H1 (cell line): Measurements from ENCODE around the gene CSRNP3. TPM values are rescaled to one million over a fixed set of nuclear protein-coding genes. Genes with fewer than 3 reads are reported as not detected.

Source experiments
- EZH2 ChIP-seq: fragments of 200-600 bp; sonication (generic); IDR thresholded peaks from 2 replicates; pipeline ENCODE4 v1.7.1; 2012; ENCODE audit warnings: low read depth, mild to moderate bottlenecking, moderate library complexity, low read length, inconsistent platforms; ENCODE audit not compliant: severe bottlenecking
- NRF1 ChIP-seq: IDR thresholded peaks from 2 replicates; pipeline ENCODE4 v1.6.1; 2011; ENCODE audit warnings: mild to moderate bottlenecking, low read depth, low read length, improper control_type of control experiment
- SRF ChIP-seq: IDR thresholded peaks from 2 replicates; pipeline ENCODE4 v1.6.1; 2011; ENCODE audit warnings: mild to moderate bottlenecking, low read depth, low read length, moderate library complexity
- polyA plus RNA-seq, 7 experiments: library from polyadenylated mRNA; depleted of rRNA in 3 of 7; stranded (reverse) in 5 of 7; unstranded in 2 of 7; fragments of >200 nt in 5 of 7; fragments of 200-250 nt in 2 of 7; gene quantifications; 1 replicate in 5 of 7; 2 replicates in 1 of 7; 4 replicates in 1 of 7; pipeline versions ENCODE4 v1.2.1 to v1.2.3, GENCODE V29; 2011 to 2013; ENCODE audit warnings: missing spikeins in 2 of 7, mixed read lengths in 2 of 7
- total RNA-seq: library from RNA; stranded (reverse); fragmentation: NEBNext Ultra II Directional; extraction: Animal tissue kit (Norgen Biotek cat#: 25700); gene quantifications from 2 replicates; pipeline ENCODE4 v1.2.1, GENCODE V29; 2021
- TF ChIP-seq, protein P1 (sequence below): fragments of 300-600 bp; sonication (generic); IDR thresholded peaks from 2 replicates; pipeline ENCODE4 v1.7.1; 2012; ENCODE audit warnings: low read length, moderate library complexity, mild to moderate bottlenecking, inconsistent platforms; ENCODE audit not compliant: insufficient replicate concordance

CSRNP3 gene
- total and polyA plus RNA-seq, 2 of the 8 experiments (the other 6 are each of a cell fraction or from before 2014, with no cell fraction given): 1.3 to 6.5 TPM

DNA sequence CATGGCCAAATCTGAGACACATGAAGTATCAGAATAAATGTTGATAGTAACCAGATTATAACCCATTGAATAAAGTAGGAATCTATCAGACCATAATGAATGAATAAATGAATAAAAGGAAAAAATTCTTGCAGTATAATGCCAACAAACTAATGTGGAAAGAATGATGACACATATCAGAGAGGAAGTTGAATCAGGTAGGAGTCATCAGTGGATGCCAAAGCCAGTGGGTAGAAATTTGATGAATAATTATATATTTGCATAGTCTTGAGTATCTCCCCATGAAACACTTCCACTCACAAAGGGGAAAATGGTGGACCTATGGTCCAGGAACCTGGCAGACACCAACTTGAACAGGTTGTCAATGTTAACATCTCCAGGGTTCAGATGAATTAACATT, 255.9 kb downstream of the CSRNP3 start (continued):
- TF ChIP-seq, protein P1, sequence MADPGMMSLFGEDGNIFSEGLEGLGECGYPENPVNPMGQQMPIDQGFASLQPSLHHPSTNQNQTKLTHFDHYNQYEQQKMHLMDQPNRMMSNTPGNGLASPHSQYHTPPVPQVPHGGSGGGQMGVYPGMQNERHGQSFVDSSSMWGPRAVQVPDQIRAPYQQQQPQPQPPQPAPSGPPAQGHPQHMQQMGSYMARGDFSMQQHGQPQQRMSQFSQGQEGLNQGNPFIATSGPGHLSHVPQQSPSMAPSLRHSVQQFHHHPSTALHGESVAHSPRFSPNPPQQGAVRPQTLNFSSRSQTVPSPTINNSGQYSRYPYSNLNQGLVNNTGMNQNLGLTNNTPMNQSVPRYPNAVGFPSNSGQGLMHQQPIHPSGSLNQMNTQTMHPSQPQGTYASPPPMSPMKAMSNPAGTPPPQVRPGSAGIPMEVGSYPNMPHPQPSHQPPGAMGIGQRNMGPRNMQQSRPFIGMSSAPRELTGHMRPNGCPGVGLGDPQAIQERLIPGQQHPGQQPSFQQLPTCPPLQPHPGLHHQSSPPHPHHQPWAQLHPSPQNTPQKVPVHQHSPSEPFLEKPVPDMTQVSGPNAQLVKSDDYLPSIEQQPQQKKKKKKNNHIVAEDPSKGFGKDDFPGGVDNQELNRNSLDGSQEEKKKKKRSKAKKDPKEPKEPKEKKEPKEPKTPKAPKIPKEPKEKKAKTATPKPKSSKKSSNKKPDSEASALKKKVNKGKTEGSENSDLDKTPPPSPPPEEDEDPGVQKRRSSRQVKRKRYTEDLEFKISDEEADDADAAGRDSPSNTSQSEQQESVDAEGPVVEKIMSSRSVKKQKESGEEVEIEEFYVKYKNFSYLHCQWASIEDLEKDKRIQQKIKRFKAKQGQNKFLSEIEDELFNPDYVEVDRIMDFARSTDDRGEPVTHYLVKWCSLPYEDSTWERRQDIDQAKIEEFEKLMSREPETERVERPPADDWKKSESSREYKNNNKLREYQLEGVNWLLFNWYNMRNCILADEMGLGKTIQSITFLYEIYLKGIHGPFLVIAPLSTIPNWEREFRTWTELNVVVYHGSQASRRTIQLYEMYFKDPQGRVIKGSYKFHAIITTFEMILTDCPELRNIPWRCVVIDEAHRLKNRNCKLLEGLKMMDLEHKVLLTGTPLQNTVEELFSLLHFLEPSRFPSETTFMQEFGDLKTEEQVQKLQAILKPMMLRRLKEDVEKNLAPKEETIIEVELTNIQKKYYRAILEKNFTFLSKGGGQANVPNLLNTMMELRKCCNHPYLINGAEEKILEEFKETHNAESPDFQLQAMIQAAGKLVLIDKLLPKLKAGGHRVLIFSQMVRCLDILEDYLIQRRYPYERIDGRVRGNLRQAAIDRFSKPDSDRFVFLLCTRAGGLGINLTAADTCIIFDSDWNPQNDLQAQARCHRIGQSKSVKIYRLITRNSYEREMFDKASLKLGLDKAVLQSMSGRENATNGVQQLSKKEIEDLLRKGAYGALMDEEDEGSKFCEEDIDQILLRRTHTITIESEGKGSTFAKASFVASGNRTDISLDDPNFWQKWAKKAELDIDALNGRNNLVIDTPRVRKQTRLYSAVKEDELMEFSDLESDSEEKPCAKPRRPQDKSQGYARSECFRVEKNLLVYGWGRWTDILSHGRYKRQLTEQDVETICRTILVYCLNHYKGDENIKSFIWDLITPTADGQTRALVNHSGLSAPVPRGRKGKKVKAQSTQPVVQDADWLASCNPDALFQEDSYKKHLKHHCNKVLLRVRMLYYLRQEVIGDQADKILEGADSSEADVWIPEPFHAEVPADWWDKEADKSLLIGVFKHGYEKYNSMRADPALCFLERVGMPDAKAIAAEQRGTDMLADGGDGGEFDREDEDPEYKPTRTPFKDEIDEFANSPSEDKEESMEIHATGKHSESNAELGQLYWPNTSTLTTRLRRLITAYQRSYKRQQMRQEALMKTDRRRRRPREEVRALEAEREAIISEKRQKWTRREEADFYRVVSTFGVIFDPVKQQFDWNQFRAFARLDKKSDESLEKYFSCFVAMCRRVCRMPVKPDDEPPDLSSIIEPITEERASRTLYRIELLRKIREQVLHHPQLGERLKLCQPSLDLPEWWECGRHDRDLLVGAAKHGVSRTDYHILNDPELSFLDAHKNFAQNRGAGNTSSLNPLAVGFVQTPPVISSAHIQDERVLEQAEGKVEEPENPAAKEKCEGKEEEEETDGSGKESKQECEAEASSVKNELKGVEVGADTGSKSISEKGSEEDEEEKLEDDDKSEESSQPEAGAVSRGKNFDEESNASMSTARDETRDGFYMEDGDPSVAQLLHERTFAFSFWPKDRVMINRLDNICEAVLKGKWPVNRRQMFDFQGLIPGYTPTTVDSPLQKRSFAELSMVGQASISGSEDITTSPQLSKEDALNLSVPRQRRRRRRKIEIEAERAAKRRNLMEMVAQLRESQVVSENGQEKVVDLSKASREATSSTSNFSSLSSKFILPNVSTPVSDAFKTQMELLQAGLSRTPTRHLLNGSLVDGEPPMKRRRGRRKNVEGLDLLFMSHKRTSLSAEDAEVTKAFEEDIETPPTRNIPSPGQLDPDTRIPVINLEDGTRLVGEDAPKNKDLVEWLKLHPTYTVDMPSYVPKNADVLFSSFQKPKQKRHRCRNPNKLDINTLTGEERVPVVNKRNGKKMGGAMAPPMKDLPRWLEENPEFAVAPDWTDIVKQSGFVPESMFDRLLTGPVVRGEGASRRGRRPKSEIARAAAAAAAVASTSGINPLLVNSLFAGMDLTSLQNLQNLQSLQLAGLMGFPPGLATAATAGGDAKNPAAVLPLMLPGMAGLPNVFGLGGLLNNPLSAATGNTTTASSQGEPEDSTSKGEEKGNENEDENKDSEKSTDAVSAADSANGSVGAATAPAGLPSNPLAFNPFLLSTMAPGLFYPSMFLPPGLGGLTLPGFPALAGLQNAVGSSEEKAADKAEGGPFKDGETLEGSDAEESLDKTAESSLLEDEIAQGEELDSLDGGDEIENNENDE: no peak
- TF ChIP-seq EZH2 (no peak), NRF1 (no peak), SRF (no peak)
